HG02588 (cell line): ENCODE data around the gene AKR1E2.

ENCODE experiments used
- ATAC-seq: cut with Tn5 transposase; IDR thresholded peaks from one replicate; pipeline ENCODE4 v1.9.1; 2021; ENCODE audit warnings: mild to moderate bottlenecking, moderate library complexity; ENCODE audit not compliant: unreplicated experiment

AKR1E2 gene

GRCh38 chr10:4825868-4826791, at the start of gene AKR1E2:
Gene AKR1E2, plus strand, starts transcription at chr10:4826207. Its CDS starts 118 bp downstream, at chr10:4826325.
- peak; percentile 72 for ATAC-seq

- peak; percentile 56 for ATAC-seq
These were observed 49.8 kb upstream of the AKR1E2 start for GRCh38 chr10:4776234-4776638.

- no peak for ATAC-seq
These were observed 47.2 kb upstream of the AKR1E2 start for GRCh38 chr10:4778761-4779160.

GRCh38 chr10:4780091-4780490, 45.9 kb upstream of the AKR1E2 start:
- no peak for ATAC-seq

- no peak for ATAC-seq
These were observed 45.2 kb upstream of the AKR1E2 start for GRCh38 chr10:4780782-4781181.

GRCh38 chr10:4781955-4782354, 44.1 kb upstream of the AKR1E2 start:
- ATAC-seq: no peak

GRCh38 chr10:4784667-4785333, 41.2 kb upstream of the AKR1E2 start:
- ATAC-seq: no peak

GRCh38 chr10:4786043-4786839, 39.8 kb upstream of the AKR1E2 start:
- ATAC-seq: no peak

- no peak for ATAC-seq
These were observed 36.0 kb upstream of the AKR1E2 start for GRCh38 chr10:4790045-4790444.

- ATAC-seq: no peak
These were observed 35.1 kb upstream of the AKR1E2 start for GRCh38 chr10:4790922-4791321.

GRCh38 chr10:4792381-4792780, 33.6 kb upstream of the AKR1E2 start:
- ATAC-seq: no peak

GRCh38 chr10:4801405-4801804, 24.6 kb upstream of the AKR1E2 start:
- ATAC-seq: no peak

- ATAC-seq: no peak
These were observed 23.1 kb upstream of the AKR1E2 start for GRCh38 chr10:4802711-4803487.

- no peak for ATAC-seq
These were observed 22.2 kb upstream of the AKR1E2 start for GRCh38 chr10:4803822-4804221.

- ATAC-seq: no peak
These were observed 21.5 kb upstream of the AKR1E2 start for GRCh38 chr10:4804465-4804864.

- ATAC-seq: no peak
These were observed 19.5 kb upstream of the AKR1E2 start for GRCh38 chr10:4806534-4806933.

GRCh38 chr10:4807761-4808507, 18.1 kb upstream of the AKR1E2 start:
- ATAC-seq: peak; percentile 57

GRCh38 chr10:4809156-4809555, 16.9 kb upstream of the AKR1E2 start:
- ATAC-seq: no peak

GRCh38 chr10:4810092-4810491, 15.9 kb upstream of the AKR1E2 start:
- no peak for ATAC-seq

- no peak for ATAC-seq
These were observed 14.0 kb upstream of the AKR1E2 start for GRCh38 chr10:4812046-4812445.
